Measurements from ENCODE around the gene MEOX1.

- TF ChIP-seq CTCF (IDR thresholded peaks at IDR 0.05; ENCODE audit: insufficient read depth, low read length, poor library complexity, severe bottlenecking) (no peak), EZH2phosphoT487 (conservative IDR thresholded peaks at IDR 0.05; ENCODE audit: low read length) (no peak)
Measured at GRCh38 chr17:43612515-43612914, 49.2 kb downstream of the MEOX1 start.

Data from SU-DHL-6 (cell line).